ENCODE measurements around the gene ZNF593OS.
A peak's percentile ranks its signal among the peaks of the same experiment; 100 is the strongest.

ZNF593OS gene

GRCh38 chr1:26184086-26184485, 12.5 kb upstream of the ZNF593OS start:
- DNase-seq (ENCODE audit: low spot score), result no peak

GRCh38 chr1:26182383-26182696, 10.7 kb upstream of the ZNF593OS start:
- DNase-seq (ENCODE audit: low spot score), result no peak

- no peak for DNase-seq (ENCODE audit: low spot score)
These were observed 10.2 kb upstream of the ZNF593OS start for GRCh38 chr1:26181586-26182382.

GRCh38 chr1:26180010-26180506, 8.4 kb upstream of the ZNF593OS start:
- DNase-seq (ENCODE audit: low spot score), result no peak

- DNase-seq (ENCODE audit: low spot score), result no peak
These were observed 5.6 kb upstream of the ZNF593OS start, which contains the start of gene CNKSR1 for GRCh38 chr1:26177182-26177684. TSS of gene CNKSR1 (plus strand) at chr1:26177491. CDS start at chr1:26177548, 57 bp downstream.

- DNase-seq (ENCODE audit: low spot score), result no peak
These were observed 3.7 kb upstream of the ZNF593OS start for GRCh38 chr1:26175346-26175745.

- DNase-seq (ENCODE audit: low spot score), result no peak
These were observed 1.2 kb downstream of the ZNF593OS start for GRCh38 chr1:26170472-26170821.

GRCh38 chr1:26169669-26170471, 1.8 kb downstream of the ZNF593OS start, which contains the start of gene ZNF593:
TSS of gene ZNF593 (plus strand) at chr1:26169908. CDS start at chr1:26169984, 76 bp downstream.
- peak; percentile 89 for DNase-seq (ENCODE audit: low spot score)

GRCh38 chr1:26169198-26169554, 2.5 kb downstream of the ZNF593OS start:
- DNase-seq (ENCODE audit: low spot score), result no peak

- no peak for DNase-seq (ENCODE audit: low spot score)
These were observed 3.0 kb downstream of the ZNF593OS start, which contains the start of gene C1orf232 for GRCh38 chr1:26168410-26169197. TSS of gene C1orf232 (minus strand) at chr1:26168963. CDS start at chr1:26168499, 464 bp downstream.

GRCh38 chr1:26166719-26167281, 4.8 kb downstream of the ZNF593OS start:
- DNase-seq (ENCODE audit: low spot score), result no peak

GRCh38 chr1:26164861-26165842, 6.5 kb downstream of the ZNF593OS start:
- no peak for DNase-seq (ENCODE audit: low spot score)

- no peak for DNase-seq (ENCODE audit: low spot score)
These were observed 7.4 kb downstream of the ZNF593OS start for GRCh38 chr1:26164036-26164860.

GRCh38 chr1:26163684-26164035, 8.0 kb downstream of the ZNF593OS start:
- DNase-seq (ENCODE audit: low spot score), result no peak

- DNase-seq (ENCODE audit: low spot score), result no peak
These were observed 9.4 kb downstream of the ZNF593OS start for GRCh38 chr1:26162220-26162709.

GRCh38 chr1:26161415-26162219, 10.0 kb downstream of the ZNF593OS start:
- DNase-seq (ENCODE audit: low spot score), result no peak

GRCh38 chr1:26160527-26161414, 10.9 kb downstream of the ZNF593OS start:
- DNase-seq (ENCODE audit: low spot score), result no peak

GRCh38 chr1:26159743-26160039, 11.9 kb downstream of the ZNF593OS start:
- DNase-seq (ENCODE audit: low spot score), result no peak
